Measurements from ENCODE around the gene FEZF2. TPM values are rescaled to one million over a fixed set of nuclear protein-coding genes. Genes with fewer than 3 reads are reported as not detected.

FEZF2 gene
- polyA plus RNA-seq (ENCODE audit: insufficient read length in 10 of 10): under 1 TPM in 2 of 10 donors, not detected in 8; 0.08 TPM
- long read RNA-seq, donor 1: 0 reads
- long read RNA-seq, donor 2: 0 reads
- long read RNA-seq, donor 3: 0 reads
- long read RNA-seq, donor 4: 0 reads
- long read RNA-seq, donor 5: 0 reads
- long read RNA-seq, donor 6: 0 reads
- long read RNA-seq, donor 7: 0 reads
- long read RNA-seq, donor 8: 0 reads
- long read RNA-seq, donor 9: 0 reads

DNA sequence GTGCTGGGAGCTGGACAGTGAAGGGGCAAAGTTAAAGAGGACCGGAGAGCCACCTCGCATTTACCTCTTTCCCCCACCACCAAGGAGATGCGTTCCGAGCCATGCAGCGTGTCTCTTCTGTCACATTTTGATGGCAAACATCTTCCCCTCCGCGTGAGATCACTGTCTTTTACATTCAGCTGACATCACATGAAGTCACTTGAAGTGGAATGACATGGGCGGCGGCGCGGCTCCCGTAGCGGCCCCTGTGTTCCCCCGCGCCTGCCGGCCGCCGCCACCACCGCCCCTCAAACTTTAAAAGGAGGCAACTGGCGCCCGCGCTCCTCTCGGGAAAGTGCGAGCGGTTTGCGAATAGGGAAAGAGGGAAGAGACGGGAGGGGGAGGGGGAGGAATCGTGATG lies at the start of gene FEZF2:
FEZF2 (minus strand) TSS at position 336 of the 400 bp plus-strand sequence. CDS start 682 bp downstream, outside the sequence.
- DNase-seq: no peak

- DNase-seq: no peak
Measured at GRCh38 chr3:62421207-62421606, 47.9 kb upstream of the FEZF2 start.

GRCh38 chr3:62416144-62416543 lies 42.8 kb upstream of the FEZF2 start:
- DNase-seq: no peak

DNA sequence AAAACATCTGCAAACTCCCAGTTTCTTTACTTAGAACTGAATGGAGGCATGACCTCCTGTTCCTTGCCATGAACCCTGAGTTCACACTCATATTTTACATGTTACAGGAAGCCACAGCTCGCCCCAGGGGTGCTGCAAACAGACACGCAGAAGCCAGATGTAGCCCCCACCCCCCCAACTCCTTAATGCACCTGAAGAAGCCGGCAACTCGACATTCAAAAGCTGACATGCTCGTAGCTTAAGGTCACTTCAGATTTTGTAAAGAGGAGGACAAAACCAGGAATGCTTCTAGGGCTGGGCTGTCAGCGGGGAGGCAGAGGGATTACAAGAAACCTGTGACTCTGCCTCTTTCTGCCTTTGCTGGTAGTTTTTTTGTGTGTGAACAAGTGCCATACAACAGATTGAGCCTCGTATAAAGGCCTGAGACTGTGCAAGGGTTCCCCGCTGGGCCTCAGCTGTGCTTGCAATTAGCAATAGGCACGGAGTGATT lies 42.0 kb upstream of the FEZF2 start:
- DNase-seq: peak in 1 of 3 donors; percentile 2

- DNase-seq: no peak
Measured at GRCh38 chr3:62414786-62415185, 41.4 kb upstream of the FEZF2 start.

DNA sequence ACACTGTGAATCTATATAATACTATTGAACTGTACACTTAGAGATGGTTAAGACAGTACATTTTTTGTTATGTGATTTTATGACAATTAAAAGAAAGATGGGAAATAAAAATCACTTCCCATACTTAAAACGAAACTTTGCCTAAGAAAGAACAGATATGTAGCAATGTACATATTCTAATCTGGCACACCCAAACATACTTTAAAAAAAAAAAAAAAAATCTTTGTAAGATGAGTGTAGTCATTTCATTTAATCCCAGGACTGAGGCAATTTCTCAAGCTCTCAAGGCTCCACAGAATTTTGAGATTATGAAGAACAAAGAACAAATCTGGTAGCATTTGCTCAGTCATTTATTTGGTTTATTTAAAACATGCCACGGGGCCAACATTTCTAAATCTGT lies 40.3 kb upstream of the FEZF2 start:
- DNase-seq: no peak

DNA sequence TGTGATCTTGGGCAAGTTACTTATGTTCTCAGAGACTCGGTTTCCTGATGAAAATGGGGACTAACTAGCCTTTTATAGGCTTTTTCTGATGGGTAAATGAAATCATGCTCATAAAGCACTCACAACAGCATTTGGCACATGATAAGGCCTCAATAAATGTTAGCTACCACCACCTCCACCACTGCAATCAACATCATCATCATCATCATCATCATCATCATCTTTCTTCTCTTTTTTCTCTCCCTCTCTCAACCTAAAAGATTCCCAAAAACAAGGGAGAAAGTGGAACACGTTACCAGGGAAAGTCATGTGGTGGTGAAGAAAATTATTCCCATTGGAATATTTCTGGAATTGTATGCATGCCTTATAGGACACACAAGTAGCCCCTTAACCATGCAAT lies 33.6 kb upstream of the FEZF2 start:
- no peak for DNase-seq

DNA sequence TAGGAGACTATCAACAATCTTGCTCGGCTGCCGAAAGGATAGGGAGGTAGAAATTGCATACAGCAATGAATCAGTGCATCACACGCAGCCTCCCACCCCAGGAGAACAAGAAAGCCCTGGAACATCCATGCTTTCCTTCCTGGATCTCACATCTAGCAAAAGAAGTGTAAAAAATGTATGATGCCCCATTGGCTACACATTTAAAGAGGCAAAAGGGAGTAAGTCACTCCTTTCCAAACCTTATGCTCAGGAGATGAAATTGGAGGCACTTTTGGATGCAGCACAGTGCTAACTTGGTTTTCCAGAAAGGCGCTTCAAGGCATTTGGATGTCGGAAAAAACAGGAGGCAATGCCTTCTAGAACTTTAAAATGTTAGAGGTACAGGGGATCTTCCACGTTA lies 32.2 kb upstream of the FEZF2 start:
- DNase-seq: no peak

GRCh38 chr3:62405135-62405534 lies 31.8 kb upstream of the FEZF2 start:
- DNase-seq: no peak

- DNase-seq: no peak
Measured at GRCh38 chr3:62404321-62404720, 31.0 kb upstream of the FEZF2 start.

- no peak for DNase-seq
Measured at GRCh38 chr3:62403765-62404164, 30.4 kb upstream of the FEZF2 start.

DNA sequence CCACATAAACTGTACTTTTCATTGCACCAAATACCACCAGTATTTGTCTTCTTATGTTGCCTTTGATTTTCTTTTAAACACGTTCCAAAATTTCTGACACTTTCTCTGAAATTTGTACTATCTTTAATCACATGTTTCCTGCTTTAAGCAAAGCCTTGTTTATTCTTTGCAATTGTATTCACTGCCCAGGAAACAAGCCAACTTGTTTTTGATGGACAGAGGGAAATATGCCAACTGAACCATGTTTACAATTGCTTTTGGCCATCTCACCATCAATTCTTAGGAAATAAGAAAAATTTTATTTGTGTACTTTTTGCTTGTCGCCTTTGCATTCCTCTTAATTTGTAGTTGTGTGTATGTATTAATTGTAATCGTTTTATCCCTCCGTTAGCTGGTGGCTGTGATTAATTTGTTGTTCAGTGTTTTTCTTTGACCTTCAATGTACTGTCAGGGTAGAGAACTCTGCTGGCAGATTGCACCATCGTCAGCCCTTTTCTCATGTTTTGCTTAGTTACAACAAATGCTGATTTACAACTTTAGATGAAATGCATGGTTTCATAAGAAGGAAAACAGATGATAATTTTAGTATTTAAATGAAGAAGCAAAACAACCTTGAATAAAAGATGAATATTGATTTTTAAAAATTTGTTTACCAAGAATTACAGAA lies 19.4 kb upstream of the FEZF2 start:
- DNase-seq: no peak

DNA sequence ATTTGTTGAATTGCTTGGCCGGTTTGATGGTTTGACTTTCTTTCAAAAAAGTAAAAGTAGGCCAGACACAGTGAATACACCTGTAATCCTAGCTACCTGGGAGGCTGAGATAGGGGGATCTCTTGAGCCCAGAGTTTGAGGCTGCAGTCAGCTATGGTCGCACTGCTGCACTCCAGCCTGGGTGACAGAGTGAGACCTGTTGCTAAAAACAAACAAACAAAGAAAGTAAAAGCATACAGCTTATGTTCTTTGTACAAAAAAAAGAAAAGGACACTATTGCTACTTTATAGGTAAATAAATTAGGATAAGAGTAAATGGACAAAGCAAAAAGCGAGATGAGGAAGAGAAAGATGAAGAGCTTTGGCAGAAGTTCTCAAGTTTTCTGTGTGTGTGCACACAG lies 13.9 kb upstream of the FEZF2 start:
- DNase-seq: no peak

- no peak for DNase-seq
Measured at GRCh38 chr3:62379321-62379798, 6.0 kb upstream of the FEZF2 start.

DNA sequence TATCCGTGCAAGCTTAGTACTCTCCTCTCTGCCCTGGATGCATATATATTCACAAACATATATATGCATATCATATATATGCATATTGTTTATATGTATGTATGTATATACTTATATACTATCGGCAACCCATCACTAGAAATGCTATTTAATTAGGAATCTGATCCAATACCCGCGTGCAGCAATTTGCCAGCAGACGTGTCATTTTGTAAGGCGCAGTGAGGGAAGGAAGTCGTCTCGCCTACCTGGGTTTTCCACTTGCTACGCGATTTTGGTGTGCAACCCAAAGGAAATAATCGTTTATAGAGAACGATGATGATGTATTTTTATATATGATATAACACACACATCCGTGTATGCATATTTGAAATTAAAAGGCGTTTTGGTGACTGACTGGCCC lies 5.6 kb upstream of the FEZF2 start:
- DNase-seq: no peak

- DNase-seq: no peak
Measured at GRCh38 chr3:62378311-62378789, 5.0 kb upstream of the FEZF2 start.

DNA sequence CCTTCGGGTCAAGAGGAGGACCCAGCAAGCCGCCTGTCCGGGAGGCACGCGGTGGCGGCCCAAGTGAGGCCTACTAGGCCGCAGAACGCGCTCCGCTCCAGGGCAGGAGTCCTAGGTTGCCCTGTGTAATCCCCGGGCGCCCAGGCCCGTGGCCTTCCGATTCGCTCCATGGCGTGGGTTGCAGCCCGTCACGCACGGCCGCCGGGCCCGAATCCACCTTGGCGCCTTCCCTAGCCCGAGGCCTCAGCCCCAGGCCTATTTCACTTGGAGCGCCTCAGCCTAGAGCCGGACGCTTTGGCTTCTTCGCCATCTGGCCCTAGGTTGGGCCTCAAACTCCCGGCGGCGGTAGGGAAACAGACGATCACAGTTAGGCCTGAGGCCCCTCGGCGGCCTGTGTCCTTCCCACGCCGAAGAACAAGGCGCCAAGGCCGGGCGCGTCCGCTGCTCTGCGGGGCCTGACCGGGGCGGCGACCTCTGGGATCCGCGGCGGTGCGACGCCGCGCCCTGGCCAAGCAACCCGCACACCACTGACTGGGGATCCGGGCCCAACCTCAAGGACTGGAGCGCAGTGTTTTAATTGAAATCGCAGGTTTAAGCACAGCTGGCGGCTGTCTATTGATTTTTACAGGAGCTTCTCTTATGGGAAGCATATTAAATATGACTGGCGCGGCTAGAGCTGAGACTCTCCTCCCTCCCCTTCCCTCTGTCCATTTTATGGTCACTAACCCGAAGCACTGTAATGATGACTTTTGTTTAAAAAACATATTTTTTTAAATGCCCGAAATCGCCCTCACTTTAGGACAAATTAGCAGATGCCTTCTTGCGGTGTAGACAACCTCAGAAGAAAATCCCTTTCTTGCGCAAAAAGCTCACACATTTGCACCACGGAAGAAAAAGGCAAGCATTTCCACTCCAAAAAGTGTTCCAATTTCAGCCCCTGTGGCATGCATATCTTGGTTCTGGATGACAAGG lies 3.8 kb upstream of the FEZF2 start:
- DNase-seq: no peak

DNA sequence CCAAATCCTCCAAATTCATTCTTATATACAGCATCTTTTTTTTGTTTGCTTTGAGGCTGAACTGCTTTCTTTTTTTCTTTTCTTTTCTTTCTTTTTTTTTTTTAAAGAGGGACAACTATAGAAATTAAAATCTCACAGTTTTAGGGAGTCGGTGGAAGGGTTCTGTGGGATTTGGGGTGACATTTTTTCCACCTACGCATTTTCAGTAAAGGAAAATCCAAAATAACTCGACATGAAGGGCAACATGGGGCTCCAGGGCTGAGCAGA lies 3.0 kb upstream of the FEZF2 start:
- no peak for DNase-seq

- no peak for DNase-seq
Measured at GRCh38 chr3:62375655-62376453, 2.5 kb upstream of the FEZF2 start.

GRCh38 chr3:62374341-62375218 lies 1.2 kb upstream of the FEZF2 start:
- DNase-seq: peak in 1 of 3 donors; percentile 48

All from muscle of back (tissue), 13 donors.